Sigmoid colon (tissue), 4 donors: ENCODE results near the gene SIRPA.

Experiments used
- CTCF ChIP-seq, 4 experiments: fragments of 450-650 bp in 3 of 4; fragments of 200-600 bp in 1 of 4; IDR thresholded peaks; one replicate each; pipeline ENCODE4 v1.5.1; 2016 to 2019; ENCODE audit warnings: antibody characterized with exemption in 4 of 4, mild to moderate bottlenecking in 3 of 4, moderate library complexity in 2 of 4
- EP300 ChIP-seq, 4 donors: sonication (generic); formaldehyde crosslinking; IDR thresholded peaks; one replicate each; pipeline ENCODE4 v1.6.1; 2017; ENCODE audit warnings: antibody characterized with exemption in 4 of 4
- POLR2A ChIP-seq, 2 donors: fragments of 450-650 bp; IDR thresholded peaks; one replicate each; pipeline ENCODE4 v1.6.1; 2016; ENCODE audit warnings: antibody characterized with exemption in 2 of 2, mild to moderate bottlenecking in 2 of 2, moderate library complexity in 2 of 2
- POLR2AphosphoS5 ChIP-seq, 4 donors: sonication (generic); formaldehyde crosslinking; IDR thresholded peaks; one replicate each; pipeline ENCODE4 v1.6.1; 2017; ENCODE audit warnings: antibody characterized with exemption in 4 of 4

- TF ChIP-seq POLR2A (IDR thresholded peaks at IDR 0.05), result no peak
- TF ChIP-seq CTCF (IDR thresholded peaks at IDR 0.05), result peak in 3 of 4 experiments; percentile 19 to 60 (median 44)
- TF ChIP-seq POLR2AphosphoS5 (IDR thresholded peaks at IDR 0.05), result peak in 1 of 4 donors; percentile 35
- TF ChIP-seq EP300 (IDR thresholded peaks at IDR 0.05), result no peak
These were observed 5.2 kb downstream of the SIRPA start for GRCh38 chr20:1900321-1900801.
